Dedifferentiated amniotic fluid mesenchymal stem cell (primary cell): Measurements from ENCODE around the gene QPCT.
A peak's percentile ranks its signal among the peaks of the same experiment; 100 is the strongest.
"Not testable (repeated sequence)": the region's sequence is repeated elsewhere in the genome, so short reads cannot be mapped to it uniquely, and the experiment has no call there.

Source experiments
- DNase-seq: peaks from one replicate; pipeline ENCODE4 v3.0.0-alpha.2; 2016; ENCODE audit errors: extremely low spot score

Gene QPCT

DNA sequence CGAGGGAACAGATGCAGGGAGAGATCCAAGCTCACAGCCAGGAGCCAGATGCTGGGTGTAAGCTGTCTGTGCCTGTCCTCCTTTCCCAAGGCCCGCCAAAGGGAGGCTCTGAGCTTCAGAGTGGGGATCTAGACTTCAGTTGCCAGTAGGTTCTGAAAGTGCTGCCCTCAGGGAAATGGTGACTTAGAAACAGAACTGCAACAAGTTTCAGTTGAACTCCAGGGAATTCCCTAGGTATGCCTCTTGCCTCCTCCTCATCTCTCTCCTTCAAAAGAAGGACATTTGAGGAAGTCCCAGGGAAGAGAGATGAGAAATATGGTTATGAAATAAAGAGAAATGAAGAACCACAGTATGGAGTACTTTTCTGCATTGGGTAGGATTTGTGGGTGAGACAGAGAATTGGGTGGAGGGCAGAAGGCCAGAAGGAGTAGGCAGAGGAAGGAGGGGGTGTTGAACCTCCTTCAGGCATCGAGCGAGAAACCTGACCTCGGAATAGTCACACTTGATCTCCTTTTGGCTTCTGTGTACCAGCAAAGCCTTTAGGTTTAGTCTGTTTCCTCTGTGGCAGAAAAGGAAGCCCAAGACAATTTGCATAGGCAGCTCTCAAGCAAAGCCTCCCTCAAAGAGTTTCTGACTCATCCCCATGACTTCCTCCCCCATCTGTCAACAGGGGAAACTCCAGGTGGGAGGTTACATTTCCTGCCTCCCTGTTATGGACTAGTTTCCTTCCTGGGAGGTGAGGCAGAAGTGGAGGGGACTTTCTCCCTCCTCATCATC is 45.7 kb downstream of the QPCT start:
- peak; percentile 27 for DNase-seq

DNA sequence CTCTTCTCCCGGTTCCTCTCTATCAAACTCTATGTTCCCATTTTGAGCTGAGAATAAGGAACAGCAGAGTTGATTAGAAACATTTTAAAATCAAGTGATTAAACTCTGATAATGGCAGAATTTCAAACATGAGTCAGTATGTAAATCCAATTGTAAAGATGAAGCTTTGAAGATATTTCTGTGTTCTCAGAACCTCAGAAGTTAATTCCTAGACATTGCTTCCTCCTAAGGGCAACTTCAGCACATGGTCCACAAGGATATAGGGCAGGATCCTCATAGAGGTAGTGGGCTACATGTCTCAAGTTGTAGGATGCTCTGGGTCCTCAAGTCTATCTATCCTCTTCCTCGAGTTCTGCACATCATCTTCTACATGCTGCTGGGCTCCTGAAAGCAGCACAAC is 46.3 kb downstream of the QPCT start:
- no peak for DNase-seq

DNA sequence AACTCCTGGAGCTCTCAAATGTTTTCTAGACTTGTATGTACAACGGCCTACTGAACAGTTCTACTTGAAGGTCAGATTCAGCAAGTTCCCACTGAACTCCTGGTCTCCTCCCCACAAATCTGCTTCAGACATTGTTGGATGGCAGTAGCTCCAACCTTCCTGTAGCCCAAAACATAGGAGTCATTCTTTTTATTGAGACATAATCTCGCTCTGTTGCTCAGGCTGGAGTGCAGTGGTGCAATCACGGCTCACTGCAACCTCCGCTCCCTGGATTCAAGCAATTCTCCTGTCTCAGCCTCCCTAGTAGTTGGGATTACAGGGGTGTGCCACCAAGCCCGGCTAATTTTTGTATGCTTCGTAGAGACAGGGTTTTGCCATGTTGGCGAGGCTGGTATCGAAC is 47.3 kb downstream of the QPCT start:
- DNase-seq = no peak

DNA sequence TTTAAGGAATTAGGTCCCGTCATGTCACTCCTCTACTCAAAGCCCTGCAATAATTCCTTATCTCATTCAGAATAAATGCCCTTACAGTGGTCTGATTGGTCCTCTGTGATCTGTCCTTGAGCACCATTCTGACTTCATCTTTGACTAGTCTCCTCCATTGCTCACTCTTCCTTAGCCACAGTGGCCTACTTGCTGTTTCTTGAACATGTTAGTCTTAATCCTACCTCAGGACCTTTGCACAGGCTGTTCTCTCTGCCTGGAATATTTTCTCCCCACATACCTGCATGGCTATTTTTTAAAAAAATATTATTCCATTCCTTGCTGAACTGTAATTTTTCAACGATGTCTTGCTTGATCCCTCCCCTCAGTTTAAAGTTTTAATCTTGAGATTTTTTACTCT is 48.0 kb downstream of the QPCT start:
- DNase-seq = no peak

DNA sequence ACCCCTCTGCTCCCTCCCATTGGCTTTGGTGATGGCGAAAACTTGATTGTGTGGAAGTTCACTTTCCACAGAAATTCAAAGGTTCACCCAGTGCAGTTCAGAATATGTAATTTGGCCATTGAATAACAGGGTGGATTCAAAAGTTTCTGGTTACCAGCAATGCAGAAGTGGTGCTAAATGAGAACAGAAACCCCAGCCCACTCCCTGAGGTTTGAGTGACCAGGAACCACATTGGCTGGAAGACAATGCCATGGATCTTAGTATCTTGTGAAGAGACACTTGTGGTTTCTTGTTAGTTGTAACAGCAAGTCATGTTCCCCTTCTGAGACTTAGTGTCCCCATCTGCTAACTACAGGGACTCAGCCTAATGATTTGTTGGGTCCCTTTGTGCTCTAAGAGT is 49.8 kb downstream of the QPCT start:
- no peak for DNase-seq

DNA sequence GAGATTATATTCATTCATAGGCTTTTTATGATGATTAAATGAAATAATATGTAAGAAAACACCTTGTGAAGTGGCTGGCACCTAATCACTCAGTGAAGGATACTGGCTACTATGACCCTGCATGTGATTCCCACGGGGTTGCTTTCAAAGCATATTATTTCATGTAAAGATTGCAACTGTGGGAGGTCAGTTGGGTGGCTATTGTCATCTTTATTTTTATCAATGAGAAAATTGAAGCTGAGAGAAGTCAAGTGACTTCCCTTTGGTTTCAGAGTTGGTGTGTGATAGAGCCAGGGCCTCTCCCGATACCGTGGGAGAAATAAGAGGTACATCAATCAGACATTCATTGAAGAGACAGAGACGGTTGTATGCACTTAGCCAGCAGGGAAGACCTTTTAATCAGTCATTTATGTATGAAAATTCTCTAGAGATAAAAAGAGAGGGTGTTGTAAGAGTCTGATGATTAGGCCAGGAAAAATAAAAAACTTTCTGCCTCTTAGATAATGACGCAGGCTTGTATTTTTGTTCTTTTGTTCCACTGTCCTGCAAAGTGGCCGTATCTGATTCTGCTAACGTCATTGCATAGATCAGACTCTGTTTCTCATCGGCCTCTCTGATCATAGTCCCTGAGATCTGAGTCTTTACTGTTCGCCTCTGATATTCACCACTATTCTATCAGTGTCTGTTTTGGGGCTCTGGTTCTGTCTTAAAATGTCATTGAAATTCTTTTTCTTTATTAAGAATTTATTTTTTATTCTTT is 50.5 kb downstream of the QPCT start:
- DNase-seq = no peak

DNA sequence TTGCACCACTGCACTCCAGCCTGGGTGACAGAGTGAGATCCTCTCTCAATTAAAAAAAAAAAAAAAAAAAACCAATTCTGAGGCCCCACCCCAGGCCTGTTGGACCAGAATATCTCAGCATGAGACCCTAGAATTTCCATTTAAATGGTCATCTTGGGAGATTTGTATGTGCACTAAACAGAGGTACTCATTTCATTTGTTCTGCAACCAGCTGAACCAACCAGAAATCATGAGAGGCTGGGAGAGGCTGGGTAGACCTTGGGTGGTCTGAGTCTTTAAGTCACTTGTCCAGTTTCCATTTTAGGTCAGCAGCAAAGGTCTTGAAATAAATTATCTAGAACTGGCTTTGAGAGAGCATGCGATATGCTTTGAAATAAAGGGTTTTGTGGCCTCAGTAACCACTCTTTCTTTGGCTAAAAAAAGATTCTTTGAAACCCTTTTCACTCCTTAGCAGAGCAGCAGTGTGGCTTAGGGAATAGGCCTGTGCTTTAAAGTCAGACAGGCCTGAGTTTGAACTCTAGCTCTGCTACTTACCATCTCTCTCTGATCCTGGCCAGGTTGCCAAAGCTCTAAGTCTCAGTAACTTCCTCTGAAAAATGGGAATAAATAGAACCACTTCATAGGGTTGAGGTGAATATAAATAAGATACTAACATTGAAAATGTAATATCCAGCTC is 52.6 kb downstream of the QPCT start:
- DNase-seq = no peak

DNA sequence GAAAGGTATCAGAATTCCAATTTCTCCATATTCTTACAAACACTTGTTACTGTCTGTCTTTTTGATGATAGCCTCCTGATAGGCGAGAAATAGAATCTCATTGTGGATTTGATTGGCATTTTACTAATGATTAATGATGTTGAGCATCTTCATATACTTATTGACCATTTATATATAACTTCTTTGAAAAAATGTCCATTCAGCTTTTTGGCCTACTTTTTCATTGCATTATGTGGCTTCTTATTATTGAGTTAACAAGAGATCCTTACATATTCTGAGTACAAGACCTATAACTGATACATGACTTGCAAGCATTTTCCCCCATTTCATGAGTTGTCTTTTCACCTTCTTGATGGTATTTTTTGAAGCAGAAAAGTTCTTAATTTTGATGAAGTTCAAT is 54.6 kb downstream of the QPCT start:
- DNase-seq = no peak

DNA sequence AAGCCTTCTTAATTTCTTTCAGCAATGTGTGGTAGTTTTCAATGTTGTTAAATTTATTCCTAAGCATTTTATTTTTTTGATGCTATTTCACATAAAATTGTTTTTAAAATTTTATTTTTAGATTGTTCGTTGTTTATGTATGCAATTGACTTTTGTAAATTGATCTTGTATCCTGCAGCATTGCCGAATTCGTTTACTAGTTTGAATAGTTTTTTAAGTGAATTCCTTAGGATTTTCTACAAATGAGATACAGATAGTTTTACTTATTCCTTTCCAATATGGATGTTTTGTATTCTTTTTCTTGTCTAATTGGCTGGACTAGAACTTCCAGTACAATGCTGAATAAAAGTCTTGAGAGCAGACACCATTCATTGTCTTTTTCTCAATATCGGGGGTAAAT is 55.6 kb downstream of the QPCT start:
- no peak for DNase-seq

DNA sequence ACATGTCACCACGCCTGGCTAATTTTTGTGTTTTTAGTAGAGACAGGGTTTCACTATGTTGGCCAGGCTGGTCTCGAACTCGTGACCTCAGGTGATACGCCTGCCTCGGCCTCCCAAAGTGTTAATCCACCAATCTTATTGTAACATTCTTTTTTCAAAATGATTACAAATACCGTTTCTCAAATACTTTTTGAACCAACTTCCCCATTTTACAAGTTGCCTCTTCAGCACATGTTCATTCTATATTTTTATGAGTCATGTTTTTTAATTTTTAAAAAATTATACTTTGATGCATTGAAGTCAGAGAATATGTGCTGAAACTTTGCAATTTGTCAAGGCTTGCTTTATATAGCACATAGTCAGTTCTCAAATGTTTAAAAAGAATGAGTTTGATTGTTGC is 58.2 kb downstream of the QPCT start:
- no peak for DNase-seq

DNA sequence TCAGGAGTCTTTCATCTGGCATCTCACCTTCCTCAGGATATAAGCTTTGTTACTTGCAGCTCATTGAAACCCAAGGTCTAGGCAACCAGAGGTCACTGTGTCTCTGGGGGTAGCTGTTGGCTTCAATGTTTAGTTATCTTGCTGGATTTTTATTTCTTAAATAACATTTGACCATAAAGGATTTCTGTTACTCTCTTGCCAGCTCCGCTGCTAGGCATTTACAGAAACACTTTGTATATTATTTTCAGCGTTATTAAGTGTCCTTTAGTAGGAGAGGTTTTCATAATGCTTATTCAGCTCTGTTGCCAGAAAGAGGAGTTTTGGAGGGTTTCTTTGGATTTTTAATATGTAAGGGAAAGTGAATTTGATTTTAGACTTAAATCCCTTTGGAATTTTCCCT is 61.4 kb downstream of the QPCT start:
- no peak for DNase-seq

DNA sequence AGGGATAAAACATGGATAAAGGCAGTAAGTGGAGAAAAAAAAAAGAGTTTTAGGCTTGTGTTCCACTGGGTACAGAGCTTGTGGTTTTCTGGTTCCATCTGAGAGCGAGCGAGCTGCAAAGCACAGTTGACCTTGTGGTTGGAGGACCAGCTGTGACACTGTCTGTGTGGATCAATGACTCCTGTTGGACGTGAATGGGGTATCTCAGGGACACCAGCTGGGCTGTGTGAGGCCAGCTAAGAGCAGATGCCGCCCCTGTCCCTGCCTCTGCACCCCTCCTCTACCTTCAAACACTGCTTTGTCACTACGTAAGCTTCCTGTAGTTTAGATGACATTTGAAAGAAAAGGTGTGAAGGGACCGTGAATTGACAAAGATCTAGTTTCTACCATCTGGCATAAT is 67.8 kb downstream of the QPCT start:
- no peak for DNase-seq

DNA sequence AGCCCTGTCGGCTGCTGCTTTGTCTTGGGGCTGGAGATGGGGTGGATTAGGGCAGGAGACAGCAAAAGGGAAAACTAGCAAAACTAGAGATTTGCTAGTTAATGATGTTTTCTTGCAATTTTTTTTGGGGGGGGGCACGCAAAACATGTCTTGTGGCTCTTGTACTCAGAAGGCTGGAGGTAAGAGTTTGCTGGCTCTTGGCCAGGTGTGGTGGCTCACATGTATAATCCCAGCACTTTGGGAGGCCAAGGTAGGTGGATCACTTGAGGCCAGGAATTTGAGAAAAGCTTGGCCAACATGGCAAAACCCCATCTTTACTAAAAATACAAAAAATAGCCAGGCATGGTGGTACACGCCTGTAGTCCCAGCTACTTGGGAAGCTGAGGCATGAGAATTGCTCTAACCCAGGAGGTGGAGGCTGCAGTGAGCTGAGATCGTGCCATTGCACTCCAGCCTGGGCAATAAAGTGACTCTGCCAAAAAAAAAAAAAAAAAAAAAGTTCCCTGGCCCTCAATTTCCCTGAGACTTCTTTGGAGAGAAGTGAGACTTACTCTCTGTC is 69.6 kb downstream of the QPCT start:
- not testable (repeated sequence) for DNase-seq

DNA sequence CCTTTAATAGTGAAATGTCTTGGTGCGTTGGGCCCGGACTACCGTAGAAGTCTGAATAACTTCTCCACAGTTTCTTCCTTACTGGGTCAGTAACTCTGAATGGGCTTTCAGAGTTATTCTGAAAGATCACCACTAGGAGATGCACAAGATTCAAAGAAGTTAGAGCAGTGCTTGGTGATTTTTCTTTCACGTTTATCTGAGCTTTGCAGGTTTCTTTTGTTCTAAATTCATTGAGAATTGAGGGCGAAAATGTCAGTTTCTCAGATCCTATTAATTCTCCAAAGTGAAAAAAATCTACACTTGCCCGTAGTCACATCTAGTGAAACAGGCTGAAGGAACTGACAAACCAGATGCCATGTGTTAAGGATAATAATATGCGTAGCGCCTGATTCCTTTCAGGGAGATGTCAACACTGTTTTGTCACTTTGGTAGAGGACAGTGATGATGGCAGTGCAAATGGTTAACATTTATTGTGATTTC is 70.1 kb downstream of the QPCT start:
- DNase-seq = peak; percentile 76

DNA sequence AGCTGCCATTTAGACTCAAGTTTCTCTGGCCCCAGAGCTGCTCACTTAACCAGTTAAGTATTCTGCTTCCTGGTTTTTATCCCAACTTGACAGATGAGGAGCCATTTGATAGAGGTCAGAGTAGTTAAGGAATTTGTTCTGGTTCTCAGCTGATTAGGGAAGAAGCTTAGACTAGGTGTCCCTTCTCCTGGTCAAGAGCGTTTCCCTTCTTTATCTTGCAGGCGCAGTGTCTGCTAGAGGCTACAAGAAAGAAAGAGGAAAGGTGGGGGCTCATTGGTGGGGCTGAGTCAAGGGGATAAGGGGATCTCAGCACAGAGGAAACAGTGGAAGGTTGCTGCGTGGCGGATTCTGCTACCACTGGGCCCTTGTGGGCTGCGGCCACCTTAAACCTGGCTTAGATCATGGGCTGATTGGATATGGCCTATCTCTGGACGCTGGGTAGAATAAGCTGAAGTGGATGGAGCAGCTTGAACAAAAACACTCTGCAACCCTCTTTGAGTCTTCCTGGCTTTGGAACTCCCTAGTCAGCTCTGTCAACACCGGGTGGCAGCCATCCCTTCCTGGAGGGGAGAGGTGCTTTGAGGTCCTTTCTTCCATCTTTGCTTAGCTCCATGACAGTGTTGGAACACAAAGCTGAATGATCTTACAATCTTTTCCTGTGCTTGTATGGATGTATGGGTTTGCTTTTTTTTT is 70.8 kb downstream of the QPCT start:
- DNase-seq = no peak

DNA sequence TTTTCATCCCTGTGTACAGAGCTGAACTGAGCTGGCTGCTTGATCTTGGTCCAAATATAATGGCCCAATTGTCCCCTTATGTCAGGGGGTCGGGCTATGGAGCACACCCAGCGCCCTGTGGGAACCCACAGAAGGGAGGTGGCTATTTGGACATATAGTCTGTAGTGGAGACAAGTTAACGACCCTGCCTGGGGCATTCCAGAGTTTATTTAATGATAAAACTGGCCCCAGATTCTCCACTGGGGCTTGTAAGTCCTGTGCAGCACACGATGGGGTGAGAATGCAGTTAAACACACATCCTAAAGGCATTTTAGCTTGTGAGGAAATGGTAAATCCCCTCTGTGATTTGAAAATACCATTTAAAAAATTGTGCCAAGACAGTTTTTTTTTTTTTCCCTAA is 72.9 kb downstream of the QPCT start:
- DNase-seq = peak; percentile 63

DNA sequence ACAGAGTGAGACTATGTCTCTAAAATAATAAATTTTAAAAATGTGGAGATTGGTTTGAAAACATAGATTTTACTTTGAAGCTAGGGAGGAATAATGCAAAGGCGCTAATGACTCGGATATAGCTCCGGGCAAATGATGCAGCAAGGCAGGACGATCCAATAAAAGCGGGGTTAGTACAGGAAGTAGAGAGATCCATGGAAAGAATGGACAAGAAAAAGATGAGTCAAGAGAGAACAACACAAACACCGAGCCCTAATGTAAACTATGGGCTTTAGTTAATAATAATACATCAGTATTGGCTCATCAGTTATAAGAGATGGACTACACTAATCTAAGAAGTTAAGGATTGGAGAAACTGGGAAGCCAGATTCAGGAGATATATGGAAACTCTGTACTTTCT is 74.5 kb downstream of the QPCT start:
- DNase-seq = no peak

DNA sequence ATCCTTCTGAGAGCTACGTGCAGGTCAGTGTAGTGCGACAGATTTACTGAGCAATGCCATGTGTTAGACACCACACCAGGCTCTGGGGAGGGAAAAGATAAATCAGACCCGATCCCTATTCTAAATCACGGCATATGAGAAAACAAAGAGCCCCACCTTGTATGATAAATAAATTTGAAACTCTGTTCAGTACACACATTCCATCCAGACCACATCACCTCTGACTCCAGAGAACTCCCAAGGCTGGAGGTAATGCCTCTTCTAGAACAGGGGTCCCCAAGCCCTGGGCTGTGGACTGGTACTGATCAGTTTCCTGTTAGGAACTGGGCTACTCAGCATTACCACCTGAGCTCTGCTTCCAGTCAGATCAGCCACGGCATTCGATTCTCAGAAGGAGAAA is 77.3 kb downstream of the QPCT start:
- DNase-seq = no peak

DNA sequence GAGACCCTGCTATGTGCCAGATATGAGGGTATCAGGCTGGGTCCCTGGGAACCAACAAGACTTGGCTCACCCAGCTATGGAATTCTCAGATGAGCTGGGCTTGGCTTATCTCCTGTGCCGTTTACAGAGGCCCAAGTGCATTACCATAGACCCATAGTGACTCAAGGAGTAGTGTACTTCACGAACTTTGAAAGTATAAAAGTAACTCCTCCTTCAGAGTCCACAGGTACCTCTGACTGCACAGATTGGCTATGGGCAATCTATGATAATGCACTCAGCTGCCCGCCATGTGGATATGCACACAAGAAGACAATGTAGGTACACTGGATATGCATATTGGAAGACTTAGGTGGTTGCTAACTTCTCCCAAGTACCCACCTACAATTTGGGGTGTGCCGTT is 78.4 kb downstream of the QPCT start:
- DNase-seq = no peak
